HG02642 (cell line): ENCODE results near the gene B3GLCT.
"Not testable (repeated sequence)": the region's sequence is repeated elsewhere in the genome, so short reads cannot be mapped to it uniquely, and the experiment has no call there.

Experiments used
- ATAC-seq: cut with Tn5 transposase; IDR thresholded peaks from one replicate; pipeline ENCODE4 v1.9.1; 2021; ENCODE audit warnings: mild to moderate bottlenecking; ENCODE audit not compliant: unreplicated experiment, poor library complexity

The B3GLCT gene

DNA sequence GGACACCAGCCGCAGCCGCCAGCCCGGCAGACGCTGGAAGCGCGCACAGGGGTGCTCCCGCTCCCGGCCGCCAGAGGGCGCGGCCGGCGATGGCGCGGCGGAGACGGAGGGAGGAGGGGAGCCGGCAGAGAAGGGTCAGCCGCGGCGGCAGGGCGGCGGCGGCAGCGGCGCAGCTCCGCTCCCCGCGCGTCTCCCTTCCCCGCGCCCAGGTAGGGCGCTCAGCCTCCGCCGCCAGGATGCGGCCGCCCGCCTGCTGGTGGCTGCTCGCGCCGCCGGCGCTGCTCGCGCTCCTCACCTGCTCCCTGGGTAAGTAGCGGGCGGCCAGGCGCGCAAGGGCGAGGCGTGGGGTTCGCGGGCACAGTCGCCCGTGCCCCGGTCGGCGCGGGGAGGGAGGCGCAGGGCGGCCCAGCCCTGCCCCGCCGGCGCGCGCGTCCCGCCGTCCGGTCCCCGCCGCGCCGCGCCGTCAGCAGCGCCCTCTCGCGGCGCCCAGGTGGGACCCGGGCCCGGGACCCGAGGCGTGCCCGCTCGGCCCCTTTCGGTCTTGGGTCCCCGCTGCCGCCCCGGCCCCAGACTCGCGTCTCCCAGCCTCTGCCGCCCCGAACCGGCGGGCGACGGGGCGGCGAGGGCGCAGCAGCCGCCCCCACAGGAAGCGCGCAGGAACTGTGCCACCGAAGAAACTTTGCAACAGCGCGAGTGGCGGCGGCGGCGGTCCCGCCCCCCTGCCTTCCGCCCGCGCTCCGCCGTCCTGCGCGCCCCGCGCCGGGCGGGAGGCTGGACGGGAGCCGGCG, at the start of gene B3GLCT:
B3GLCT (plus strand) TSS at position 127 of the 788 bp plus-strand sequence; CDS start at position 237, 110 bp downstream.
- peak; percentile 89 for ATAC-seq

DNA sequence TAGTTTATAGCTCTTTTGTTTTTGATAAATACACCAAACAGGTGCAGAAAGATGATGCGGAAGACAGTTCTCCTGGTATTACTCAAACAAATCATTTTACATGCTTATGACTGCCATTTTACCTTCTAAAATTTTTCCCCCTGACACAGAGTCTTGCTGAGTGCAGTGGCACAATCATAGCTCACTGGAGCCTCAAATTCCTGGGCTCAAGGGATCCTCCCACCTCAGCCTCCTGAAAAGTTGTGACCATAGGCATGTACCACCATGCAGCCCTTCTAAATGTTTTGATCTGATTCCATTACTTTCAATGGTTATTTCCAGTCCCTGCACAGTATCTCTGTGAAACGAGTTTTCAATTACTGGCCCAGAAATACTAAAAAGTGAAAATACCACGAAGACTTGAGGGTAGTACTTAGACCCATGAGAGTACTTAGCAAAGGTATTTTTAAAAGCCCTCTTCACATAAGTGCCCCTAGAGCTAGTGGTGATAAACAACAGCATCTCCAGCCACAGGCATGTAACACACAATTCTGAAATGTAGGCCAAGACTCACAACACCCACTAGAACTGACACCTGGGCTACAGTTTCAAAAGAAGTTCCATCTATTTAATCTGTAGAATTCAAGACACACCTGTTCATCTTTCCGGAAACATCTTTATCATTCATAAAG, 49.3 kb upstream of the B3GLCT start:
- no peak for ATAC-seq

DNA sequence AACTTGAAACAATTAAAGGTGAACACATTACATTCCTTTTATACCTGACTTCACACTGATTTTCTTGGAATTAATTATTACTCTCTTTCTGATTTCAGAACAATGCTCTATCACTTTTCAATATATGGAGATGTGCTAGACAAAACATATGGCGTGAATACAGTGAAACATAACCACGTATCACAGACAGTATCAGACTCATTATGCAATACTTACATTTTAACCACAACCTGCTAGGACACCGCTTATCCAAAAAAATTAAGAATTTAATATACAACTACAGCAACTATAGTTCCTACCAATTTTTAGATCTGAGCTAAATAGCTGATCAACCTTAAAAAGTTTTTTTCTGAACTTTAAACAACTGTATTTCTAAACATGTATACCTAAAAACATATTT, 47.9 kb upstream of the B3GLCT start:
- ATAC-seq = no peak

DNA sequence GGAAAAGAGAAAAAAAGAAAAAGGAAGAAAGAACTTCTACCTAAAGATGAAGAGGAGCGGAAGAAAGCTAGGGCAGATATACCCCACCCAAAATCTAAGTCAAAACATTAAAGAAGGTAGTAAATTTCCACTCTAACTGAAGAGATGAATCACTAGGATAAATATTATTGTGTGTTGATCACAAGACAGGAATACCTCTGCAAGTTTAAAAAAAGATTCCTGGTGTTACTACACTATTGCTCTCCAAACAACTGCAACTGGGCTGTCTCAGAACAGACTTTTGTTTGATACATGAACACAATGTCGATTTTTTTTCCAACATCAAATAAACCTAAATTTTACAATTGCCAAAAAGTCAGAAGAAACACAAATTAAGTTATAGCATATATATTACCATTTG, 44.8 kb upstream of the B3GLCT start:
- no peak for ATAC-seq

DNA sequence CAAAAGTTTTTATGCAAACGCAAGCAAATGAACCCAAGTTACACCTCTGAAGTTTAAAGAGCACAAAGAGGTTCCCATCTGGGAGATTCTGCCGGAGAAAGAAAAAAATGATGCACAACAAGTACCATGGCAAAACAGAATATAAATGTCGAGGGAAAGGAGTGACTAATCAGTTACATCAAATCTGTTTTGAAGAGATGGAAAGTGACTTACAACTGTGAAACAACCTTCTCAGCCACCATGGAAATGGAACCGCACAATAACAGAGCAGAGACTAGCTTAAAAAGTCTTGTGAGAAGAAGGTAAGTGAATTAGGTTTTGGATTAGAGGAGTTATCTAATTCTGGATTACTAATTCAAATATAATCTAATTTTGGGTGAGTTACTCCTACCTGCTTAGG, 40.5 kb upstream of the B3GLCT start:
- ATAC-seq = no peak

DNA sequence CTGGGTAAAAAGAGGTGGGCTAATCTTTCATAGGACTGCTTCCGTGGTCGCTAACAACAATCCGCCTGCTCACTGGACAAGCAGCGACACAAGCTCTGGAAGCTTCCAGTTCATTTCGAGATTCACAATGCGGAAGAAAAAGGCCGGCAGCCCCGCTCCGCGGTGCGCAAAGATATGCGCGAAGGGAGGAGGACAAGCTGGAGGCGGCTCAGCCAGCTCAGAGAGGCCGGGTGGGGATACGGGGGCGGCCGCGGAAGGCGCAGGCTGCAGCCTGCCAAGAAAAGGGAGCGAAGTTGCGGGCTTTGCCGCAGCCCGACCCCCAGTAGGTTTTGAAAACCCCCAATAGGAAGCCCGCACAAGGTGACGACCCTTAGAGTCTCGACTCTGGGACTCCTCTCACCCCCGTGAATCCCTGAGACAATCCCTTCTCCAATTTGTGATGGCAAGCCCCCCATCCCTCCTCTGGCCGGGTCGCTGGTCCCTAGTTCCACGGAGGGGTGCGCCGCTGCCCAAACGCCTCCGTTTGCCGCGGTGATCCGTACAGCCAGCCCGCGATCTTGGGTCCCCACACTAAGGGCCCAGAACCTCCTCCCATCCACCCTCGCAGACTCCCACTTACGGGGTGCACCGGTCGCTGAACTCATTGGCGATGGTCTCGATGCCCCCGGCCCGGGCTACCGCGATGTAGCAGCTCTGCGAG, 38.8 kb upstream of the B3GLCT start:
- peak; percentile 24 for ATAC-seq

DNA sequence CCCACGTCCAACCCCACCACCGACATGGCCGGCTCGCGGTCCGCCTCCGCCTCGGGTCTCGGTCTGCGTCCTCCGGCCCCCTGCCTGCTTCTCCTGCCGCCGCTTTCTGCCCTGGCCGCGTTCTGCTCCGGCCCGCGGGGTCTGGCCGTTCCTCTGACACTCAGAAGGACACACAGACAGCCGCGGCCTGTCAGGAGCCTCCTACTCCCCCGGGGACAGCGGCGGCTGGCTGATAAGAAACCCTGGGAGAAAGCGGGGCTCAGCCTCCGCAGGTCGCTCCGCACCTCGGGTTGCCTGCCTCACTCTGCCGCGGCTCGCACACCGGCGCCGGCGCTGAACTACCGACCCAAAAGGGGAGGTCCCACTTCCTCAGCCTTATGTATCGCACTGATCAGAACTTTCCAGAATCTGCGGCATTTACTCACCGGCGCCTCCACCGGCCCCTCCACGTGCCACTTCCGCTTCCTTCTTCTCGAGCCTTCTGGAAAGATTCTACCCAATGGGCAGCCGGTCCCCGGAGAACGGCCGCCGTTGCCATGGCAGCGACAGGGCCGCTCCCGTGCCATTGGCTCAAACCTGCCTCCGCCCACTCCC, 38.1 kb upstream of the B3GLCT start, which contains the start of gene HSPH1:
HSPH1 (minus strand) TSS at position 348 of the 594 bp plus-strand sequence; CDS start at position 26, 322 bp downstream.
- peak; percentile 88 for ATAC-seq

DNA sequence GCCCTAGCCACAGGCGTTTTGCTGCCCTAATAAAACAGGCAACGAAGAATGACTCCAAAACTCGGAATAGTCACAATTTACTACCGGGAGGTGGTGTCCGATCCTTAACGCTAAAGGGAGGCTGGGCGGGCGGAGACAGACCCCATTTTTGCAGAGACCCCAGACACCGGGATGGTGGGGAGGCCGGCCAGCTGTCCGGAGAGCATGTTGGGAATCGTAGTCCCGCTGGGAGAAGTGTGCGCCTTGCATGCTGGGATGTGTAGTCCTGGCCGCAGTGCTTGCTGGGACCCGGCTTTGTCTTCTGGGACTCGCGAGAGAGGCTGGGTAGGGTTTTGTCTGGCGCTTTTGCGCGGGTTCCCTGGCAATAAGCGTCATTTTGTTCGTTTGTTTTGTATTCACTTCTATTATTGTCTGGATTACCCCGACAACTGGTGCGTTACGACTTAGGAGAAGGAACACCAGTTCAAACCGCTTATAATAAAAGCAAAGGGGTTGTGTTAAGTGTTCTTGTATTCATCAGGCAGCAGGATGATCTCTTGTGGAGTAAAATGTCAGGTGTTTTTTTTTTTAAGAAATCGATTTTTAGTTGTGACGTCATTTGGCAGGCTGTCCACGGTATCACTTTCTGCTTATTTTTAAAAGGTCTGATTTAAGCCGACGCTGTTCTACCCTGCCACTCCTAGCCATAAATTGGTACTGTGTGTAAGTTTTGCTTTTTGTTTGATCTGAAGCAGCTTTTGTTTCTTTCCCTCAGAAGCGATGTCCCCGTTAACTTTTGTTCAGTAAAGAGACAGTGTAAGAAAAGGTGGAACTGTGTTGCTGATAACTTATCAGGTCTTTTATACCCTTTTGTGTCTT, 37.4 kb upstream of the B3GLCT start:
- ATAC-seq = peak; percentile 84

DNA sequence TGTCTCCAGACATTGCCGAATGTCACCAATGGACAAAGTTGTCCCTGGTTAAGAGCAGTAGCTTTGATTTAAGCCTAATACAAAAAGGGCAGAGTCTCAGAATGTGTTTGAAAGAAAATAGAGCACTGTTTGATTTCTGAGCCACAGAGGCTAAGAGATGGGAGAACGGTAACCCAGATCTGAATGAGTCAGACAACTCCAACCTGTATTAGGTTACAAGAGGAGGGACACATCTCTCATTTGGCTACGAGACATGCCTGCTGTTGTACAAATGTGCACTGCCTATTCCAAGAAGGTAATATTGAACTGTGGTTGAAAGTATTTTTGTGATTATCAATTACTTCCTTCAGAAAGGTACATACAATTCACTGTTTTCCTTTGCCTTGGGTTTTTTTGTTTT, 33.2 kb upstream of the B3GLCT start:
- ATAC-seq = no peak

DNA sequence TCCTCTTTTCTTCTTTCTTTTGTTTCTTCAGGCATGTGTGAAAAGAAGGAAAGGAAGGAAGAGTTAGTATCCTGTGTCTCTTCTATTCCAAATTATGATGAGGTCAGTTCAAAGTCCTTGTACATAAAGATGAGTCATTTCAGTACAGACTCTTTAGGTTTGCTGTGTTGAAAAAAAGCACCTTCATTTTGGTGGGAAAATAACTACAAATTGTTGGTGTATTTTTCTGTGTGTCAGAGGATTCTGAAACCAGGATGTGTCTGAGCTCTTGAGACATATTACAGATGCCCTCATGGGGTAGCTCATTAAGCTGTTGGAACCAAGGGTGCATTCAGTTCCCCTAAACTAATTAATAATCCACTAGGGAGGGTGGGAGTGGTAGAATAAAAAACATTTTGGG, 32.3 kb upstream of the B3GLCT start:
- ATAC-seq = peak; percentile 49

DNA sequence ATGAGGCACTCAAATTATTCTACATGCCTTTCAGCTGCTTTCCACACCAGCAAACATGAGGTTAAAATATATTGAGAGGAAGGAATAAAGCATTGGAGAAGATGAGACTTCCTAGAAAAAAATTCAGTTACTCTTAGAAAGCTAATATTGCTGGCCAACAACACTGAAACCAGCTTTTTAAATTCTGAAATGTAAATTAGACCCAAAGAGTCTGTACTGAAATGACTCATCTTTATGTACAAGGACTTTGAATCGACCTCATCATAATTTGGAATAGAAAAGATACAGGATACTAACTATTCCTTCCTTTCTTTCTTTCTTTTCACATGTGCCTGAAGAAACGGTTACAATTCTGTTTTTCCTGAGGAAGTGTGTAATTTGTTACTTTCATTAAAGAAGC, 31.6 kb upstream of the B3GLCT start:
- ATAC-seq = peak; percentile 61

DNA sequence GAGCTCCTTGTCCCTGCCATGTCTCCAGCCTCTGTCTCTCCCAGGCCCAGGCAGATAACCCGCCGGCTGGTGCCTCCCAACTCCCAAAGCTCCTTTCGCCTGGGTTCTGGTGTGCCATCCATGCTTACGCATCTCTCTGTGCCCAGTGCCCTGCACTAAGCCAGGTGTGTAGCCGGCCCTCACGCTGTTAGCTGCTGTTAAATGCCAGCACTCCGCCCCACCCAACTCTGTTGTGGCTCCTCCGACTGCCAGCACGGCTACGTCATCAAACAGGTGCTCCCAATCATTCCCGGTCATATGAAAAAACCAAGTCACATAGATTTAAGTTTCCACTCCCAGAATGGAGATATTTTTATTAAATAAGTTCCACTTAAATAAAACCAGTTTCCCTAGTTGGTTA, 31.0 kb upstream of the B3GLCT start:
- peak; percentile 10 for ATAC-seq

DNA sequence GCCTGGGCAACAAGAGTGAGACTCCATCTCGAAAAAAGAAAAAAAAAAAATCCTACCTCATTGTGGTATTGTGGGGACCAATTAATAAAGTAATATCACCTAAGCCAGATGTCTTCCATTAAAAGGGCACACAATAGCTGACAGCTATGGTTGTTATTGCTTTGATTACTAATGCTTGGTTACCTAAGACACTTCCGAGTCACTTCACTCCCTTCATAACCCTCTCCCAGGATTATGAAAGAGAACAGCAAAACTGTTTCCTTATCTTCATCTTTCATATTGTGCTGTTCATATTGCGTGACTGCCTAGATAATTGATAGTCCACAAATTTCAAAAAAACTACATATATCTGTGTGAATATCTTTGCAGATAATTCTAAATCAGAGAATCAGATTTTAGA, 27.8 kb upstream of the B3GLCT start:
- ATAC-seq = no peak

DNA sequence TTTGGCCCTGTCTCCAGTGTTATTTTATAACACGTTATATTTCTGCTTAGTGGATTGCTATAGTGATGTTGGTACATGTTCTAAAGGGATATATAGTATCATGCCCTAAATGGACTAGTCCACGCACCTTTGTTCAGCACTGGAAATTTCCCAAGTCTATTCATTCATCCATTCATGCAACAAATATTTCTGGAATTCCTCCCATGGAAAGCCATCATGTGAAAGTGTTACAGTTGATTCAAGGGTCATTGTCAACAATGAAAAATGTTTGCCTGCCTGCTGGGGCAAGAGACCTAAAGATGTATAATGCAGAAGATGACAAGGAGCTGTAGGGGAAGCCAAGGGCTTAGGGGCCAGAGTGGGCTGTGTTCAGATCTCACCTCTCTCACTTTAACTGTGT, 27.2 kb upstream of the B3GLCT start:
- no peak for ATAC-seq

DNA sequence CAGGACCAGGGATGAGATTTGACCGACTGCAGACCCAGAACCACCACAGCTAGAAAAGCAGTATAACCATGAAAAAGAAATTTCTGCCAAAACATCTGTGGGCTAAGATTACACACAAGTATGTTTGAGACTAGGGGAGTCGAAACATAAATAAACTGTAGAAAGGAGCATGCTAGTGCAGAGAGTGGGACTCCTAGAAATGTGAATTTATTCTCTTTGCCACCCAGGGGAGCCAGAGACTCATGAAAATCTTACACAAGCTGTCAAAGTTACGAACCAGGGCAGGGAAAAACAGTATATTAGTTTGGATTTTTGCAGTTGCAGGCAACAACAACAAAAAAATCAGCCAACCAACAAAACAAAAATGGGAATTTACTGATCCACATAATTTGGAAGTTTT, 25.8 kb upstream of the B3GLCT start:
- no peak for ATAC-seq

DNA sequence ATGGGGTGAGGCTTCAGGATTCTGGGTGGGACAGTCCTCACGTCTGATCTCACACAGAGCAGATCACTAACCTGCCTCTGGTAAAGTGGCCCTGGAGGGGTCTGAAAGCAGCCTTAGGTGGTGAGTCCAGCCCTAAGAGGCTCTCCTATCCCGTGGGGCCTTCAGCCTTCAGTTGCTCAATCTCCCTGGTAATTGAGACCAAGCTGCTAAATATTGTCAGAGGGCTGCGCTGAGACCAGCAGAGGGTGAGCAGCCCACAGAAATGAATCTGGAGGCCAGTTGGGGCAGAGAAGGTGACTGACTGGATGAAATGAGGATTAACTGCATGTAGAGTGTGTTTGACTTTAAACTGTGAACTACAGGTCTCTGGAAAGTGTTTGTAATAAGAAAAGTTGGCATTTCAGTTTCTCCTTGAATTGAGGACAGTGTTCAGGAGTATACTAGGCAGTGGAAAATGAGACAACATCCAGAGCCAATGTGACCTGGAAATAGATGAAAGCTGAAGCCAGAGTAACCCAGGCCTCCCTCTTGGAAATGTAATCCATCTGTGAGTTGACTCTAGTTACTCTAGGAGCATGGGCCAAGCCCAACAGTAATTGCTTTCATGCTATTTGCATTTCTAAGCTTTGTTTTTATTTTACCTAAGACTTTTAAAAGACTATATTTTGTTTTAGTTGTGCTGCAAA, 23.8 kb upstream of the B3GLCT start:
- no peak for ATAC-seq

DNA sequence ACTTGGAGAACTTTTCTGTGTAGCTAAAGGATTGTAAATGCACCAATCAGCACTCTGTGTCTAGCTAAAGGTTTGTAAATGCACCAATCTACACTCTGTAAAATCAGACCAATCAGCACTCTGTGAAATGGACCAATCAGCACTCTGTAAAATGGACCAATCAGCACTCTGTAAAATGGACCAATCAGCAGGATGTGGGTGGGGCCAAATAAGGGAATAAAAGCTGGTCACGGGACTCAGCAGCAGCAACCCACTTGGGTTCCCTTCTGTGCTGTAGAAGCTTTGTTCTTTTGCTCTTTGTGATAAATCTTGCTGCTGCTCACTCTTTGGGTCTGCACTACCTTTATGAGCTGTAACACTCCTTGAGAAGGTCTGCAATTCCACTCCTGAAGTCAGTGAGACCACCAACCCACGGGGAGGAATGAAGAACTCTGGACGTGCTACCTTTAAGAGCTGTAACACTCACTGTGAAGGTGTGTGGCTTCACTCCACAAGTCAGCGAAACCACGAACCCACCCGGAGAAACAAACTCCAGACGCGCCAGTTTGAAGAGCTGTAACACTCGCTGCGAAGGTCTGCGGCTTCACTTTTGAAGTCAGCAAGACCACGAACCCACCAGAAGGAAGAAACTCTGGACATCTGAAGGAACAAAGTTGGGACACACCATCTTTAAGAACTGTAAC, 21.8 kb upstream of the B3GLCT start:
- not testable (repeated sequence) for ATAC-seq

DNA sequence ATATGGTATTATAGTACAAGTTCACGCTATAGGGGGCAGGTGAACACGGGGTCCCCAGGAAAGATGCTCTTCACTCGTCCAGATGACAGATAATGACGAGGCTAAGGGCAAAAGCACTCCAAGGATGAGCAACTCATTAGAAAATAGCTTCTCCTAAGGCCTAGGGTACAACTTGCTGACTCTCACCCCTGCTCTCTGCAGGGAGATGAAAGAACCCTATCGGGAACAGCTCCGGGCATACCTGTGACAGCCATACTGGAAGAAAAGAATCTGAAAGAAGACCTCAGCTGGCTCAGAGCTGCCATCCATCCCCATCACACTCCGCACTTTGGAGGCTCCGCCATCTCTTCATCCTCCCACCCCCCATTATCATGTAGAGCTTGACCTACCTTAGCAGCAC, 20.5 kb upstream of the B3GLCT start:
- ATAC-seq = no peak

DNA sequence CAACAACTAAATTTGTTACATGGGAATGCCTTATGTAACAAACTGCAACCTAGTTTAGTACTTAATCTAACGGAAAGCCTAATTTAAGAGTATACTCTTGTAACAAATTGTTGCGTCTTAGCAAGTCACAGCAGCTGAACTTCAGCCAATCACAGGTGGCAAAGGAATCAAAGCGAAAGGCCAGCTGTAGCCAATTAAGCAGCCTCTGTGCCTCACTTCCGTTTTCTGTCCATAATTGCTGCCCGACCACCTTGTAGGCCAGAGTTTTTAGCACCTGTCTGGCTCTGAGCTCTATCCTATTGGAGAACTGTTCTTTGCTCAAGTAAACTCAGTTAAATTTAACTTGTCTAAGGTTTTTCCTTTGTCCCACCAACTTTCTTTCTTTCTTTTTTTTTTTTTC, 20.0 kb upstream of the B3GLCT start:
- ATAC-seq = no peak
